Measurements from ENCODE around the gene HAVCR1. TPM values are rescaled to one million over a fixed set of nuclear protein-coding genes. Genes with fewer than 3 reads are reported as not detected.
A peak's percentile ranks its signal among the peaks of the same experiment; 100 is the strongest.

HAVCR1 gene
- total RNA-seq, 3 donors from 2014 or later, result 2.6 to 24.1 (median 3.9) TPM

DNA sequence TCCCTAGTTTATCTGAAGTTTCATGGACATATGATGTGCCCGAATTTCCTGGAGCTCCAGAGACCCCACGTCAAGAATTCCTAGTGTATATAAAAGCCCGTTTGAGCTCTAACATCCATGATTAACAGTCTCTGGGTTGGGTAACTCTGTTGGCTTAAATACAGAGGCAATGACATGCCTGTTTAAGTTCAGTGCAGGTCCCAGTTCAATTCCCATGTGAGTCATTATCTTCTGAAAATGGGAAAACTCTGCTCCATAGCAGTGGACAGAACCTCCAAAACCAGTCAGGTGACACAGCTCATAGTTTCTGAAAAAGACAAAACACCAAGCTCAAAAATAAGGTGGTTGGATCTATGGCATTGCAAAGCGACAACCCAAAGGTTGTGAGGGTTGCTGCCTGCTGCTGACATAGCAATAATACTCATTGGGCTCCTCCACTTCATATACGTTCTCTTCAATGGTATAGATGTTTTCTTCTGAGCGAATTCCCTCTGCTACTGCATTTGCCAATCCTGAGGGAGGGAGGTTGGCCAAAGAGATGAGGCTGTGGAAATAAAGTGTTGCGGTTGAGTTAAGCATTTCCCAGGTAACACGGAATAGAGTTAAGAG, 27.9 kb upstream of the HAVCR1 start:
- ATAC-seq, result no peak
- no peak overlapping the region for H3K4me3 ChIP-seq
- no peaks in the 10 kb centered on the region for H3K36me3 ChIP-seq (ENCODE audit: low read depth)
- TF ChIP-seq, protein P1, sequence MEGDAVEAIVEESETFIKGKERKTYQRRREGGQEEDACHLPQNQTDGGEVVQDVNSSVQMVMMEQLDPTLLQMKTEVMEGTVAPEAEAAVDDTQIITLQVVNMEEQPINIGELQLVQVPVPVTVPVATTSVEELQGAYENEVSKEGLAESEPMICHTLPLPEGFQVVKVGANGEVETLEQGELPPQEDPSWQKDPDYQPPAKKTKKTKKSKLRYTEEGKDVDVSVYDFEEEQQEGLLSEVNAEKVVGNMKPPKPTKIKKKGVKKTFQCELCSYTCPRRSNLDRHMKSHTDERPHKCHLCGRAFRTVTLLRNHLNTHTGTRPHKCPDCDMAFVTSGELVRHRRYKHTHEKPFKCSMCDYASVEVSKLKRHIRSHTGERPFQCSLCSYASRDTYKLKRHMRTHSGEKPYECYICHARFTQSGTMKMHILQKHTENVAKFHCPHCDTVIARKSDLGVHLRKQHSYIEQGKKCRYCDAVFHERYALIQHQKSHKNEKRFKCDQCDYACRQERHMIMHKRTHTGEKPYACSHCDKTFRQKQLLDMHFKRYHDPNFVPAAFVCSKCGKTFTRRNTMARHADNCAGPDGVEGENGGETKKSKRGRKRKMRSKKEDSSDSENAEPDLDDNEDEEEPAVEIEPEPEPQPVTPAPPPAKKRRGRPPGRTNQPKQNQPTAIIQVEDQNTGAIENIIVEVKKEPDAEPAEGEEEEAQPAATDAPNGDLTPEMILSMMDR (IDR thresholded peaks at IDR 0.05), result no peak
- intact Hi-C loops (cut with DNase I, micrococcal nuclease), result no loop called here
- H3K9me3 ChIP-seq, result no peaks in the 10 kb centered on the region
- no peak for DNase-seq
- no peaks in the 10 kb centered on the region for H3K4me1 ChIP-seq (ENCODE audit: low read depth)

DNA sequence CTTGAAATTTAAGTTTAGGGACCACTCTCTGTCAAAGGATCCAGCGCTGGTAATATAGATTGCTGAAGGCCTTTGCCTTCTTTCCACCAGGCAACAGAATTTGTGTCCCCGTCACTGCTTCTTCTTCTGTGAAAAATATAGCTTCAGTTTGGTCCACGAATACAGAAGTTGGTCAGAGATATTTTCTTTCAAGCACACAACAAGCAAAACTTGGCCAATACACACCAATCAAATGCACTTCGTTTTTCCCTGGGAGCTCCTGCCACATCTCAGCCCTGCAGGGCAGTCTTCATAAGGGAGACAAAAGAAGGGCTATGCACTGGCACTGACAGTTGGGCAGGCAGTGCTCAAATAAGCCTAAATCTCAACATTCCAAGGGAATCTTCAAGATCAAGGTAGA, 27.0 kb upstream of the HAVCR1 start:
- H3K4me3 ChIP-seq, result no peak overlapping the region
- no peaks in the 10 kb centered on the region for H3K36me3 ChIP-seq (ENCODE audit: low read depth)
- DNase-seq (no peak), ATAC-seq (no peak)
- no peaks in the 10 kb centered on the region for H3K4me1 ChIP-seq (ENCODE audit: low read depth)
- no peaks in the 10 kb centered on the region for H3K9me3 ChIP-seq
- intact Hi-C loops (cut with DNase I, micrococcal nuclease), result no loop called here
- TF ChIP-seq, protein P1 (IDR thresholded peaks at IDR 0.05), result no peak

DNA sequence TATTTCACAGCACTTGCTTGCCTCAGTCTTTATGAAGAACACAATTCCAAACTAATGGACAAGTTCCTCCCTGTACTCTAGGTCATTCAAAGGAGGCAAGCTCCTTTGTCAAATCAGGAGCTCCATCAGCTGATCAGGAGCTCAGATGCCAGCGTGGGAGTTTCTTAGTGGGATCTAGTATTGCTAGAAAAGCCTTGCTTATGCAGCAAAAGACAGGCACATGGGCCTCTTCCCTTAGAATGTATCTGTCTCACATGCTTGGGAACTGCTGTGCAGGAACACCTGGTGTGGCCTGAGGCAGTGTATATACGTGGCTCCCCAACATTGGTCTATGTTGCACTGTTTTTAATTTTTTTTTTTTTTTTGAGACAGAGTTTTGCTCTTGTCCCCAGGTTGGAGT, 21.4 kb upstream of the HAVCR1 start:
- H3K4me3 ChIP-seq, result no peak overlapping the region
- DNase-seq (no peak), ATAC-seq (no peak)
- no peaks in the 10 kb centered on the region for H3K4me1 ChIP-seq (ENCODE audit: low read depth)
- H3K36me3 ChIP-seq (ENCODE audit: low read depth), result no peaks in the 10 kb centered on the region
- TF ChIP-seq, protein P1 (IDR thresholded peaks at IDR 0.05), result no peak
- intact Hi-C loops (cut with DNase I, micrococcal nuclease), result no loop called here
- H3K9me3 ChIP-seq, result no peaks in the 10 kb centered on the region

DNA sequence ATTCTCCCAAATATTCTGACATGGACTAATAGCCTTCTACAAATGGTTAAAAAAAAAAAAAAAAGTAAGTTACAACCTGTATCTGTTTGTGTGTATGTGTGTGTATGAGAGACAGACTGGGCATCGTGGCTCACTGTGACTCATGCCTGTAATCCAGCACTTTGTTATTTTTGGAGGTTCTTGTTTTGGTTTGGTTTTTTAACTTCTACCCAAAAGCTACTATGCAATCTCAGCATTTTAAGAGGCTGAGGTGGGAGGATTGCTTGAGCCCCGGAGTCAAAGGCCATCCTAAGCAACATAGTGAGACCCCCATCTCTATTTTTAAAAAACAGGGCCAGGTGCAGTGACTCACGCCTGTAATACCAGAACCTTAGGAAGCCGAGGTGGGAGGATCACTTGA, 17.6 kb upstream of the HAVCR1 start:
- ATAC-seq, result no peak

DNA sequence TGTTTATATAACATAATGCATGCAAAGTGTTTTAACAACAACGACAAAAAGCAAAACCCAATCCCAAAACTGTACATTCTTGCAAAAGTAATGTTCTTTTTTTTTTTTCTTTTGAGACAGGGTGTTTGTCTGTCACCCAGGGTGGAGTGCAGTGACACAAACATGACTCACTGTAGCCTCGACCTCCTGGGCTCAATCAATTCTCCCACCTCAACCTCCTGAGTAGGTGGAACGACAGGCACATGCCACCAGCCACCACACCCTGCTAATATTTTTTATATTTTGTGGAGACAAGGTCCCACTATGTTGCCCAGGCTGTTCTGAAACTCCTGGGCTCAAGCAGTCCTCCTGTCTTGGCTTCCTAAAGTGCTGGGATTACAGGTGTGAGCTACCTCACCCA, 13.6 kb upstream of the HAVCR1 start:
- TF ChIP-seq, protein P1 (IDR thresholded peaks at IDR 0.05), result no peak
- peak; percentile 56 for ATAC-seq

More for the DNA sequence above, 17.6 kb upstream of the HAVCR1 start:
- intact Hi-C loops (cut with DNase I, micrococcal nuclease), result no loop called here
- H3K36me3 ChIP-seq (ENCODE audit: low read depth), result no peaks in the 10 kb centered on the region
- DNase-seq, result no peak
- TF ChIP-seq, protein P1 (IDR thresholded peaks at IDR 0.05), result no peak
- H3K9me3 ChIP-seq, result no peaks in the 10 kb centered on the region
- no peaks in the 10 kb centered on the region for H3K4me1 ChIP-seq (ENCODE audit: low read depth)
- H3K4me3 ChIP-seq, result no peak overlapping the region

DNA sequence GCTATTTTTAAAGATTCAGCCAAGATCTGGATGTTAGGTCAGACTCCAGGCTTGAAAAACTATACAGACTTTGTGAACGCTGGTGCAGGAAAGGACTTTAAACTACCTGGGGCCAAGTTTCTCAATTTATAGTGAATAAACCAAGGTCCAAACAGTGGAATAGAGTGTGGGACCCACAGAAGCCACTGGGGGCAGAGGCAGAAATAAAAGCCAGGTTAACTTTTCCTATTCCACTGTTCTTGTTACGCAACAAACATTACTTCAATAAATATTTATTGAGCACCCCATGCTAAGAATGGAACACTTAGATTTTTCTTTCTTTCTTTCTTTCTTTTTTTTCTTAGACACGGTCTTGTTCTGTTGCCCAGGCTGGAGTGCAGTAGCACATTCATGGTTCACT, 11.0 kb upstream of the HAVCR1 start:
- intact Hi-C loops (cut with DNase I, micrococcal nuclease), result no loop called here
- DNase-seq (no peak), ATAC-seq (no peak)
- Histone ChIP-seq H3K4me3 (no peak overlapping the region), H3K4me1 (ENCODE audit: low read depth) (peaks cover 13% of the 10 kb centered on the region), H3K36me3 (ENCODE audit: low read depth) (no peaks in the 10 kb centered on the region), H3K9me3 (no peaks in the 10 kb centered on the region)
- TF ChIP-seq, protein P1 (IDR thresholded peaks at IDR 0.05), result no peak

More for the DNA sequence above, 13.6 kb upstream of the HAVCR1 start:
- Histone ChIP-seq H3K4me3 (no peak overlapping the region), H3K36me3 (ENCODE audit: low read depth) (no peaks in the 10 kb centered on the region), H3K9me3 (no peaks in the 10 kb centered on the region), H3K4me1 (ENCODE audit: low read depth) (no peaks in the 10 kb centered on the region)
- no peak for DNase-seq
- intact Hi-C loops (cut with DNase I, micrococcal nuclease), result no loop called here
